ENCODE results near the gene CAPZA2.

The CAPZA2 gene

GRCh38 chr7:116897661-116898060, 35.3 kb downstream of the CAPZA2 start:
- Histone ChIP-seq H3K4me2 (ENCODE audit: insufficient read depth, low read length, poor library complexity, severe bottlenecking) (no peak overlapping the region), H3K4me1 (ENCODE audit: control insufficient read depth in 2 of 2, insufficient read depth in 1 of 2, low read depth in 1 of 2, low read length in 2 of 2) (no peaks in the 10 kb centered on the region), H2BK120ac (ENCODE audit: low read depth, low read length) (no peak overlapping the region), H2AFZ (ENCODE audit: low read length) (no peak overlapping the region), H3K27ac (replicated peaks; ENCODE audit: low read length) (no peak overlapping the region), H3K36me3 (replicated peaks in 1 of 2; ENCODE audit: control insufficient read depth in 2 of 2, insufficient read depth in 2 of 2, low read length in 2 of 2) (peaks cover 0 to 82% of the 10 kb centered on the region in 2 donors), H3K4ac (ENCODE audit: low read length) (no peak overlapping the region), H4K8ac (ENCODE audit: low read depth, low read length) (no peak overlapping the region), H3K9me3 (replicated peaks in 1 of 2; ENCODE audit: control insufficient read depth in 2 of 2, insufficient read depth in 1 of 2, low read depth in 1 of 2, low read length in 2 of 2) (peaks cover 0 to 22% of the 10 kb centered on the region in 2 donors), H3K14ac (ENCODE audit: low read length) (no peak overlapping the region), H2BK5ac (ENCODE audit: low read length) (no peak overlapping the region), H4K91ac (ENCODE audit: low read depth, low read length, poor library complexity) (no peak overlapping the region), H2BK12ac (ENCODE audit: low read length) (no peak overlapping the region), H3K79me1 (ENCODE audit: low read depth, low read length) (no peaks in the 10 kb centered on the region), H3K18ac (ENCODE audit: low read length) (no peak overlapping the region), H3K27me3 (ENCODE audit: control insufficient read depth in 3 of 3, insufficient read depth in 3 of 3, low read depth in 1 of 3, low read length in 3 of 3) (no peaks in the 10 kb centered on the region), H3K23ac (ENCODE audit: low read depth, low read length, poor library complexity) (no peak overlapping the region), H3K4me3 (ENCODE audit: low read length in 2 of 2) (no peak overlapping the region), H3K9ac (ENCODE audit: low read depth, low read length, poor library complexity) (no peak overlapping the region), H2BK15ac (ENCODE audit: low read length) (no peak overlapping the region), H2AK5ac (ENCODE audit: low read depth, low read length) (no peak overlapping the region)
- no peak for DNase-seq (ENCODE audit: low spot score)
- WGBS, 2 donors (ENCODE audit: extremely low coverage in 2 of 2, insufficient read length in 2 of 2, insufficient replicate concordance in 1 of 2): no CpG with 5 or more reads among the region's 4 CpGs

- no peak overlapping the region for H3K4me2 ChIP-seq (ENCODE audit: insufficient read depth, low read length, poor library complexity, severe bottlenecking)
- no peak overlapping the region for H2AK5ac ChIP-seq (ENCODE audit: low read depth, low read length)
- H3K9ac ChIP-seq (ENCODE audit: low read depth, low read length, poor library complexity): no peak overlapping the region
- H3K36me3 ChIP-seq (replicated peaks in 1 of 2; ENCODE audit: control insufficient read depth in 2 of 2, insufficient read depth in 2 of 2, low read length in 2 of 2): peaks cover 2 to 82% of the 10 kb centered on the region in 2 donors
- DNase-seq (ENCODE audit: low spot score): no peak
- WGBS, 2 donors (ENCODE audit: extremely low coverage in 2 of 2, insufficient read length in 2 of 2, insufficient replicate concordance in 1 of 2): no CpG with 5 or more reads among the region's 4 CpGs
- no peaks in the 10 kb centered on the region for H3K79me1 ChIP-seq (ENCODE audit: low read depth, low read length)
- no peak overlapping the region for H2BK5ac ChIP-seq (ENCODE audit: low read length)
- no peak overlapping the region for H3K14ac ChIP-seq (ENCODE audit: low read length)
- no peak overlapping the region for H3K4ac ChIP-seq (ENCODE audit: low read length)
- H4K8ac ChIP-seq (ENCODE audit: low read depth, low read length): no peak overlapping the region
- H3K27ac ChIP-seq (replicated peaks; ENCODE audit: low read length): no peak overlapping the region
- H3K4me3 ChIP-seq (ENCODE audit: low read length in 2 of 2): no peak overlapping the region
- peaks cover 0 to 1% of the 10 kb centered on the region in 2 donors for H3K4me1 ChIP-seq (ENCODE audit: control insufficient read depth in 2 of 2, insufficient read depth in 1 of 2, low read depth in 1 of 2, low read length in 2 of 2)
- H3K23ac ChIP-seq (ENCODE audit: low read depth, low read length, poor library complexity): no peak overlapping the region
- no peak overlapping the region for H2AFZ ChIP-seq (ENCODE audit: low read length)
- no peak overlapping the region for H3K18ac ChIP-seq (ENCODE audit: low read length)
- peaks cover 0 to 15% of the 10 kb centered on the region in 2 donors for H3K9me3 ChIP-seq (replicated peaks in 1 of 2; ENCODE audit: control insufficient read depth in 2 of 2, insufficient read depth in 1 of 2, low read depth in 1 of 2, low read length in 2 of 2)
- no peak overlapping the region for H2BK120ac ChIP-seq (ENCODE audit: low read depth, low read length)
- no peak overlapping the region for H2BK15ac ChIP-seq (ENCODE audit: low read length)
- no peaks in the 10 kb centered on the region for H3K27me3 ChIP-seq (ENCODE audit: control insufficient read depth in 3 of 3, insufficient read depth in 3 of 3, low read depth in 1 of 3, low read length in 3 of 3)
- H4K91ac ChIP-seq (ENCODE audit: low read depth, low read length, poor library complexity): no peak overlapping the region
- no peak overlapping the region for H2BK12ac ChIP-seq (ENCODE audit: low read length)
Measured at GRCh38 chr7:116899308-116899707, 36.9 kb downstream of the CAPZA2 start.

- no peak overlapping the region for H2BK15ac ChIP-seq (ENCODE audit: low read length)
- H3K27me3 ChIP-seq (ENCODE audit: control insufficient read depth in 3 of 3, insufficient read depth in 3 of 3, low read depth in 1 of 3, low read length in 3 of 3): no peaks in the 10 kb centered on the region
- H3K9ac ChIP-seq (ENCODE audit: low read depth, low read length, poor library complexity): no peak overlapping the region
- H3K4me1 ChIP-seq (ENCODE audit: control insufficient read depth in 2 of 2, insufficient read depth in 1 of 2, low read depth in 1 of 2, low read length in 2 of 2): peaks cover 1 to 5% of the 10 kb centered on the region in 2 donors
- no CpG with 5 or more reads among the region's 2 CpGs for WGBS, 2 donors (ENCODE audit: extremely low coverage in 2 of 2, insufficient read length in 2 of 2, insufficient replicate concordance in 1 of 2)
- no peak overlapping the region for H3K23ac ChIP-seq (ENCODE audit: low read depth, low read length, poor library complexity)
- DNase-seq (ENCODE audit: low spot score): no peak
- peaks cover 2 to 78% of the 10 kb centered on the region in 2 donors for H3K36me3 ChIP-seq (replicated peaks in 1 of 2; ENCODE audit: control insufficient read depth in 2 of 2, insufficient read depth in 2 of 2, low read length in 2 of 2)
- peaks cover 0 to 11% of the 10 kb centered on the region in 2 donors for H3K9me3 ChIP-seq (replicated peaks in 1 of 2; ENCODE audit: control insufficient read depth in 2 of 2, insufficient read depth in 1 of 2, low read depth in 1 of 2, low read length in 2 of 2)
- H3K79me1 ChIP-seq (ENCODE audit: low read depth, low read length): no peaks in the 10 kb centered on the region
- H2AFZ ChIP-seq (ENCODE audit: low read length): no peak overlapping the region
- H3K4ac ChIP-seq (ENCODE audit: low read length): no peak overlapping the region
- no peak overlapping the region for H2BK5ac ChIP-seq (ENCODE audit: low read length)
- H2BK12ac ChIP-seq (ENCODE audit: low read length): no peak overlapping the region
- H3K18ac ChIP-seq (ENCODE audit: low read length): no peak overlapping the region
- no peak overlapping the region for H4K91ac ChIP-seq (ENCODE audit: low read depth, low read length, poor library complexity)
- H3K27ac ChIP-seq (replicated peaks; ENCODE audit: low read length): no peak overlapping the region
- no peak overlapping the region for H4K8ac ChIP-seq (ENCODE audit: low read depth, low read length)
- H2BK120ac ChIP-seq (ENCODE audit: low read depth, low read length): no peak overlapping the region
- H3K4me3 ChIP-seq (ENCODE audit: low read length in 2 of 2): no peak overlapping the region
- H3K4me2 ChIP-seq (ENCODE audit: insufficient read depth, low read length, poor library complexity, severe bottlenecking): no peak overlapping the region
- no peak overlapping the region for H2AK5ac ChIP-seq (ENCODE audit: low read depth, low read length)
- H3K14ac ChIP-seq (ENCODE audit: low read length): no peak overlapping the region
Measured at GRCh38 chr7:116901143-116901542, 38.8 kb downstream of the CAPZA2 start.

GRCh38 chr7:116902867-116903266, 40.5 kb downstream of the CAPZA2 start:
- H3K23ac ChIP-seq (ENCODE audit: low read depth, low read length, poor library complexity): no peak overlapping the region
- no CpG with 5 or more reads among the region's 3 CpGs for WGBS, 2 donors (ENCODE audit: extremely low coverage in 2 of 2, insufficient read length in 2 of 2, insufficient replicate concordance in 1 of 2)
- no peak overlapping the region for H4K8ac ChIP-seq (ENCODE audit: low read depth, low read length)
- H3K4me2 ChIP-seq (ENCODE audit: insufficient read depth, low read length, poor library complexity, severe bottlenecking): no peak overlapping the region
- H3K14ac ChIP-seq (ENCODE audit: low read length): no peak overlapping the region
- peaks cover 0 to 11% of the 10 kb centered on the region in 2 donors for H3K9me3 ChIP-seq (replicated peaks in 1 of 2; ENCODE audit: control insufficient read depth in 2 of 2, insufficient read depth in 1 of 2, low read depth in 1 of 2, low read length in 2 of 2)
- H2BK120ac ChIP-seq (ENCODE audit: low read depth, low read length): no peak overlapping the region
- H2BK15ac ChIP-seq (ENCODE audit: low read length): no peak overlapping the region
- H2AFZ ChIP-seq (ENCODE audit: low read length): no peak overlapping the region
- H3K9ac ChIP-seq (ENCODE audit: low read depth, low read length, poor library complexity): no peak overlapping the region
- H3K27me3 ChIP-seq (ENCODE audit: control insufficient read depth in 3 of 3, insufficient read depth in 3 of 3, low read depth in 1 of 3, low read length in 3 of 3): no peaks in the 10 kb centered on the region
- H3K4me3 ChIP-seq (ENCODE audit: low read length in 2 of 2): no peak overlapping the region
- no peak overlapping the region for H3K27ac ChIP-seq (replicated peaks; ENCODE audit: low read length)
- no peaks in the 10 kb centered on the region for H3K79me1 ChIP-seq (ENCODE audit: low read depth, low read length)
- H3K18ac ChIP-seq (ENCODE audit: low read length): no peak overlapping the region
- no peak overlapping the region for H2BK5ac ChIP-seq (ENCODE audit: low read length)
- DNase-seq (ENCODE audit: low spot score): no peak
- no peak overlapping the region for H2AK5ac ChIP-seq (ENCODE audit: low read depth, low read length)
- peaks cover 2 to 83% of the 10 kb centered on the region in 2 donors for H3K36me3 ChIP-seq (replicated peaks in 1 of 2; ENCODE audit: control insufficient read depth in 2 of 2, insufficient read depth in 2 of 2, low read length in 2 of 2)
- H2BK12ac ChIP-seq (ENCODE audit: low read length): no peak overlapping the region
- H3K4ac ChIP-seq (ENCODE audit: low read length): no peak overlapping the region
- H3K4me1 ChIP-seq (ENCODE audit: control insufficient read depth in 2 of 2, insufficient read depth in 1 of 2, low read depth in 1 of 2, low read length in 2 of 2): peaks cover 1 to 5% of the 10 kb centered on the region in 2 donors
- H4K91ac ChIP-seq (ENCODE audit: low read depth, low read length, poor library complexity): no peak overlapping the region
